NCI-H1417 treated with DMSO at 0.1 percent for 48 hours (cell line): ENCODE data around the gene EFNB3.
A peak's percentile ranks its signal among the peaks of the same experiment; 100 is the strongest.

Source experiments
- DNase-seq: peaks from one replicate; lab custom pipeline; 2025; lab: John Stamatoyannopoulos, UW

Gene EFNB3

DNA sequence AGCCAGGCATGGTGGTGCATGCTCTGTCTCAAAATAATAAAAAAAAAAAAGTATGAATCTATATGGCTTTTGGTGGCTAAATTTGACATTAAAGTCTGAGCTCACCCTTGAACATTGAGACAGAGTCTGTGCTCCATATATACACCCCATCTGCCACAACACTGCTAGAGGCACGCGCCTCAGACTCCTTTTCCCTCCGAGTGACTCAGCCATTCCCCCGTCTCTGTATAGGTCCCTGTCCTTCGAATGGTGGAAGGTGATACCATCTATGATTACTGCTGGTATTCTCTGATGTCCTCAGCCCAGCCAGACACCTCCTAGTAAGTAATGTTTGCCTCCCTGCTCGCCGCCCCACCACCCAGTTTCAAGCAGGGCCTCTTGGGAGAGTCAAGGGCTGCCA, 4.5 kb upstream of the EFNB3 start:
- no peak for DNase-seq

DNA sequence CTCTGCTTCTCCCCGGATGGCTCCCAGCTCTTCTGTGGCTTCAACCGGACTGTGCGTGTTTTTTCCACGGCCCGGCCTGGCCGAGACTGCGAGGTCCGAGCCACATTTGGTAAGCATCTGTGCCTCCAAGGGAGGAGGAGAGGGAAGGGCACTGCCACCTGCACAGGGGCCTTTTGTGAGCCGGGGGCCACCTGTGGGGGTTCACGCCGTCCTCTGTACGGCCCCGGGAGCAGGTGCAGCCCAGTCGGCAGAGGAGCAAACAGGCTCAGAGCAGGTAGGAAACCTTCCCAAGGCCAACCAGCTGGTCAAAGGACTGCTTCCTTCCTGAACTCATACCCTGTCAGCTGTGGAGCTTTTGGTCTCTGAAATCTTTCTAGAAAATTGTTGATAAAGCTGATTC, 3.3 kb upstream of the EFNB3 start:
- no peak for DNase-seq

DNA sequence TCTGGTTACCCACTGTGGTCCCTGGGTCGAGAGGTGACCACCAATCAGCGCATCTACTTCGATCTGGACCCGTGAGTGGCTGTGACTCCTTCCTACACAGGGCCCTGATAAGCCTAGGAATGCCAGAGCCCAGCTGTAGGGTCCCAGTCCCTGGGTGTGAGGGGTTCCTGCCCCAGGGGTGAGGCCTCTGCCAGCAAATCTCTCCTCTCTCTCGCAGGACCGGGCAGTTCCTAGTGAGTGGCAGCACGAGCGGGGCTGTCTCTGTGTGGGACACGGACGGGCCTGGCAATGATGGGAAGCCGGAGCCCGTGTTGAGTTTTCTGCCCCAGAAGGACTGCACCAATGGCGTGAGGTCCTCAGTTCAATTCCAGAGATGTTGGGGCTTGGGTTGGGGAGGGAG, 2.2 kb upstream of the EFNB3 start:
- no peak for DNase-seq

DNA sequence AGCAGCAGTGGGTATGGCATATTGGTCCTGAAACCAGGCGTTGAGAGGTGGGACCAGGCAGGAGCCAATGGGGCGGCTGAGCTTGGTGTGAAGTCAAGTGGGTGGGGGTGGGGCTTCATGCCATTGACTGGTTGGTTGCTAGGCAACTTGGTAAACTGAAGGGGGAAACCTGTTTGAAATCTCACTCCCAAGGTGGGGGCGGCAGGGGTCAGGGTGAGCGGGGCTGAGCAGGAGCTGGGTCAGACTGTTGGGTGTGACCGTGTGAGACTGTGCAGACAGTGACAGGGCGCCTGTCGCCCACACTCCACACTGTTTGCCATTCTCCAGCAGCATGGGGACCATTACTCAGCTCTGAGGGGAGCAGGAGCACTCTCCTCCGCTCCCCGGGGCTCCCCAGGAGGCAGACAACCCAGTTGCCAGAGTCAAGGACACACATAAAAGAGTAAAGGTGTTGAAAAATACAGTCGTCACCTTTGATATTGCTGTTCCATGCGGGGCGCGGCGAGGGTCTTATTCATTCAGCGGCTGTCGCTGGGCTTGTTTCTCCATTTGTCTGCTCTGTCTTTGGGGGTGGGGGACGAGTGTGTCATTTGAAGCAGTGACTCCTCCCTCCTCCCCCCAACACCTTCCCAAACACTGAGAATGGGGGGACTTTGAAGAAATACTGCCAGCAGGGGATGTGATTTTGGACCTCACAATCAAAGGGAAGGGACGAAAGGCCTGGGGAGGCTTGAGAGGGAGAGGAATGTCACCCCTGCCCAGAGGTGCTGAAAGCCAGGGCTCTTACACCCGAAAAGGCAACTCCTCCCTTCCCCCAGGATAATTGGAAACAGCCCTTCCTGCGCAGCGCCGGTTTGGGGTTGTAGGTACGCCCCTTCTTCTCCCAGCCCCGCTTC, 1.2 kb upstream of the EFNB3 start:
- no peak for DNase-seq

DNA sequence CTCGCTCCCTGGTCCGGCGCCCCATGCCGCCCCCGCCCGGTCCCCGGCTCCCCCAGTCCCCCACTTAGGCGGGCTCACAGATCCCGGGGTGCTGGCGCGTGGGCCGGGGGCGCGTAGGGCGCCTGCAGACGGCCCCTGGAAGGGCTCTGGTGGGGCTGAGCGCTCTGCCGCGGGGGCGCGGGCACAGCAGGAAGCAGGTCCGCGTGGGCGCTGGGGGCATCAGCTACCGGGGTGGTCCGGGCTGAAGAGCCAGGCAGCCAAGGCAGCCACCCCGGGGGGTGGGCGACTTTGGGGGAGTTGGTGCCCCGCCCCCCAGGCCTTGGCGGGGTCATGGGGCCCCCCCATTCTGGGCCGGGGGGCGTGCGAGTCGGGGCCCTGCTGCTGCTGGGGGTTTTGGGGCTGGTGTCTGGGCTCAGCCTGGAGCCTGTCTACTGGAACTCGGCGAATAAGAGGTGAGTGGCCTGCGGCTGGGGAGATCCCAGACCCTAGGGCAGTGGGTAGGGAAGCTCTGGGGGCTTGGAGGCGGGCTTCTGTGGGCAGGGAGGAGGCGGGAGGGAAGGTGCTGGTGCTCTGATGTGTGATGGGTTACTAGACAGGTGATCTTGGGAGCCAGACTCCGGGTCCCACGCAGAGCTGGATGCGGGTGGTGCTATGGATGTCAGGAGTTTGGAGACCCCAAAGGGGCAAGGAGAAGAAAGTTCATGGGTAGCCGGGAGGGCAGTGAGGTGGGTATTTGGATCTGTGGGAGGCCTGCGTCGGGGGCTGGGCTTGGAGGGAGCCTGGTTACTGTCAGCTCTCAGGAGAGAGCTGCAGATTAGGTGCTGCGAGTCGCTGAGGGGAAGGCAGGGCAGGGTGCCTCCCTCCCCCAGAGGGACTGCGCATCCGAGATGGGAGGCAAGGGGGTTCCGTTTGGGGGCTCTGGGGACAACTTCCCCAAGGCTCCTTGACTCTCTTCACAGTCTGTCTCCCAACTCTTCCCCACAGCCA, 560 bp downstream of the EFNB3 start:
- DNase-seq = no peak

DNA sequence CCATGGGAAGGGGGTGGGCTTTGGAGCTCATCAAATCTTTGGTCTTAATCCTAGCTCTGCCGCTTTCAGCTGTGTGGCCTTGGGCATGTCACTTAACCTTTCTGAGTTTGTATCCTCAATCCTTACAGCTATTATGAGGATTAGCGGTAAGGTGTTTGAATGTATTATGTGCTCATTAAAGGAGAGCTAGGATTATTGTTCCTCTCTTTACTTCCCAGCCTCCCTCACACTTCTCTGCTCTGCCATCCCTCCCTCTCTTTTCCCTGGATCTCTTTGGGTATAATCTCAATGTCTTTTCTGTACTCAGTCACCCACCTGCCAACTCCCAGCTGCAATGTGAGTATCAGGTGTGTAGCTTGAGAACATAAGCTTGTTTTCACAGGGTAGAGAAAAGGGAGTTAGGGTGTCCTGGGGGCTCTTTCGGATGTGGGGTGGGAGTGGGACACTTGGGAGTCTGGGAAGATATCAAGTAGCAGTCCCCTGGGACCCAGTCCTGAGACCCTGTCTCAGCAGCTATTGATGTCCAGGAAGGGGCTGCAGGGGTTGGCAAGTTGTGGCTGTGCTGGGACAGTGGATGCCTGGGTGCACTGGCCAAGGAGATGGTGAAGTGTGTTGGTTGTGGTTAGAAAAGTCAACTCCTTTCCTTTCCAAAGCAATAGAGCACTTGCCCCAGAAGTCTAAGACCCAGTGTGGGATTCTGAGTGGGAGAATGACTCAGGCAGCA, 1.8 kb downstream of the EFNB3 start:
- DNase-seq = no peak

DNA sequence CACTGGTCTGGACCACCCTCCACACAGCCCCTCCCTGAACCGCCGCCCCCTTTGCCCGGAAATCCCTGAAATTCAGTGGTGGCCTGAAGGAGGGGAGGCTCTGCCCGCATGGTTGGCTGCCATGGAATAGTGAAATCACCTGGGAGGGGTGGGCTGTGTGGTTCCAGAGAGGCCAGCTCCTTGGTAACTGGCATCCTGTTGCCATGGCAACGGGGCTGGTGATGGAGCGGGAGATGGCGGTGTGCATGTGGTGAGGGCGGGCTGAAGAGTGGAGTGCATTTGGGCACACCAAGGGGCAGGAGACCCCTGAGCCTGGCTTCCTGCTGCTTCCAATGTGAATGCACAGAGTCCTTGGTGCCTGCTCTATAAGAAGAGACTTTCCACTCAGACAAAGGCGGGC, 2.4 kb downstream of the EFNB3 start:
- DNase-seq = no peak

DNA sequence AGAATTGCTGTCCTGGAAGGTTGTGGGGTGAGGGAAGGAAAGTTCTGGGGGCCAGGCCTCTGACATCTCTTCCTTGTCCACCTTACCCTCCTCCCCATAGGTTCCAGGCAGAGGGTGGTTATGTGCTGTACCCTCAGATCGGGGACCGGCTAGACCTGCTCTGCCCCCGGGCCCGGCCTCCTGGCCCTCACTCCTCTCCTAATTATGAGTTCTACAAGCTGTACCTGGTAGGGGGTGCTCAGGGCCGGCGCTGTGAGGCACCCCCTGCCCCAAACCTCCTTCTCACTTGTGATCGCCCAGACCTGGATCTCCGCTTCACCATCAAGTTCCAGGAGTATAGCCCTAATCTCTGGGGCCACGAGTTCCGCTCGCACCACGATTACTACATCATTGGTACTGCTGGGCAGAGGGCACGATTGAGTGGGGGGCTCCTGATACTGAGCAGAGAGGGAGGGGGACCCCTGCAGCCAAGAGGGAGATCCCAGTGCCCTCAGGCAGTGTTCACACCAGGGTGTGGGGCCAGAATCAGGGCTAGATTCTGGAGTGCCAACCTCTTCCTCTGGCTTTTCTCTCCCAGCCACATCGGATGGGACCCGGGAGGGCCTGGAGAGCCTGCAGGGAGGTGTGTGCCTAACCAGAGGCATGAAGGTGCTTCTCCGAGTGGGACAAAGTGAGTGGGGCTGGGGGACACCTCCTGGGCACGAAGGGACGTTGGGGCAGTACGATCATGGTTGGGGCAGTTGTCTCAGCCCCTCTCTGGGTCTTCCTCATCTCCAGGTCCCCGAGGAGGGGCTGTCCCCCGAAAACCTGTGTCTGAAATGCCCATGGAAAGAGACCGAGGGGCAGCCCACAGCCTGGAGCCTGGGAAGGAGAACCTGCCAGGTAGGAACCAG, 3.1 kb downstream of the EFNB3 start:
- no peak for DNase-seq

DNA sequence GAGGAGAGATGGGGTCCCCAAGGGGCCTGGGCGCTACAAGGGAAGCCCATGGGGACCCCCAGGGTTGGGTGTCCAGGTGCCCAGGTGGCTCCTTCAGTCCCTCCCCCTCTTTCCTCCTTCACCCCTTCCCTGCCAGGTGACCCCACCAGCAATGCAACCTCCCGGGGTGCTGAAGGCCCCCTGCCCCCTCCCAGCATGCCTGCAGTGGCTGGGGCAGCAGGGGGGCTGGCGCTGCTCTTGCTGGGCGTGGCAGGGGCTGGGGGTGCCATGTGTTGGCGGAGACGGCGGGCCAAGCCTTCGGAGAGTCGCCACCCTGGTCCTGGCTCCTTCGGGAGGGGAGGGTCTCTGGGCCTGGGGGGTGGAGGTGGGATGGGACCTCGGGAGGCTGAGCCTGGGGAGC, 4.0 kb downstream of the EFNB3 start:
- no peak for DNase-seq

DNA sequence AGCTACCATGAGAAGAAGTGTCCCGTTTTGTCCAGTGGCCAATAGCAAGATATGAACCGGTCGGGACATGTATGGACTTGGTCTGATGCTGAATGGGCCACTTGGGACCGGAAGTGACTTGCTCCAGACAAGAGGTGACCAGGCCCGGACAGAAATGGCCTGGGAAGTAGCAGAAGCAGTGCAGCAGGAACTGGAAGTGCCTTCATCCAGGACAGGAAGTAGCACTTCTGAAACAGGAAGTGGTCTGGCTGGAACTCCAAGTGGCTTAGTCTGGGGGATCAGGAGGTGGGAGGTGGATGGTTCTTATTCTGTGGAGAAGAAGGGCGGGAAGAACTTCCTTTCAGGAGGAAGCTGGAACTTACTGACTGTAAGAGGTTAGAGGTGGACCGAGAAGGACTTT, 5.3 kb downstream of the EFNB3 start:
- DNase-seq = no peak

DNA sequence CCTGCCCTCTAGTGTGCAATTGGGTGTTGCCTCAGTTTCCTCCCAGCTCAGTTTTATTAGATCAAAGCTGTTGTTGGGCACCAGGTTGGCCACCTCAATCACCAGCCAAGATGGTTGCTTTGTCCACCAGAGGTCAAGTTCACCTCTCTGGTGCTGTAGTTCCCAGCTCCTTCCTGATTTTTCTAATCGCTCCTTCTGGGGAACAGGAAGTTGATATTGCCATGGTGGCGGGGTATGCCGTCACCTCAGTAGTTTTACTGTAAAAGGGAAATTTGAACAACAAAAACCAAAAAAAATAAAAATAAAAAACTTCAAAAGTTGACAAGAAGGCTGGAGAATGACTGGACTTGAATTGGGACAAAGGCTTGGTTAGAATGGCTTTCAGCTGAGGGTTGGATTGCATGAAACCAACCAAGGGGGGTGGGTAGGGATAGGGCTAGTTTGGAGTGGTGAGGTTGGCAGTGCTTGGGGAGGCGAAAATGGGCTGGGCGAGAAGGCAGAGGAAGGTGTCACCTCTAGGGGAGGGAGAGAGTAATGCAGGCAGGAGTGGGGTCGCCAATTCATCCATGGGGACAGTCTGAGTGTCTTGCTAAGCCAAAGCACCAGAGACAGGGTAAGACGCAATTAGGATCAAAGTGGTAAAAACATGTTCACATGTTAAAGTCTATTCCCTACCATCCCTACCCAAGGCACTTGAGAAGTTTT, 6.2 kb downstream of the EFNB3 start:
- no peak for DNase-seq

DNA sequence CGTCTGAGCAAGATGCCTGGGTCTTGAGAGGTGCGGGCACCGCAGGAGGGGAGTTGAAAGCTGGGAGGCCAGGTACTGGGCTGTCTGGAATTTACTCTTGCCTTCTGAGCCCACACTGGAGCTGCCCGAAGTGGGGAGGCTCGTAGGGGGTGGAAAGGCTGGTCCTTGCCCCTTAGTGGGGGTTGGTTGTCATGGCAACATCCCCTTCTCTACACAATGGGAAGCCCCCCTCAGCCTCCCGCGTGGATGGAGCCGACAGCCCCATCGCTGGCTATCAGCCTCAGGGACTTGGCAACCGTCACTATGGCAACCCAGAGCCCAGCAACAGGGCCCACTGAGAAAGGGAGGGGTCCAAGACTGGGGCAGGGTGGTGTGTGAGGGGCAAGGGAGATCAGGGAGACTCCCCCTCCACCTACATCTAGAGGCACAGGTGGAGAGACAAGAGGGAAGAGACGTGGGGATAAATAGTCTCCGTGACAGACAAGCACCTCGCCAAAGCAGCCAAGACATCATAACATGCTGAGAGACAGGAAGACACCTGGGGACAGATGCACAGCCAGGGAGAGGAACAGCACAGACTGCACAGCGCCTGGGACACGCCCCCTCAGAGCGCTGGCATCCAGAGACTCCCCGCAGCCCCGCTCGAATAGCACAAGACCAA, 7.2 kb downstream of the EFNB3 start:
- DNase-seq = no peak

DNA sequence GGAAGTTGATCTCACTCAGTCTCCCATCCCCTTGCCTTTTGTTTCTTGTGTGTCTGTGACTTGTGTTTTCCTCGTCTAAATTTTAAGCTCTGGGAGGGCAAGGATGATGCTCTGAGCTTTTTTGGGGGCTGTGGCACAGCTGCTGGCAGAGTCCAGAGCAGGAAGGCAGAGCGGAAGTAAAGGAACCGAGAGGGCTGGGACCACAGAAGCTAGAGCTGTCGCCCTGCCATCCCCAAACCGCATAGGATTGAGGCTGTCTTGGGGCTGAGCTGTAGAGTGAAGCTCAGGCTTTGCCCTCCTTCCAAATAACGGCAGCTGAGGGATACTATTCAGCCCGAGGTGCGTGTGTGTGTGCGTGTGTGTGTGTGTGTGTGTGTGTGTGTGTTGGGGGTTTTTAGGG, 8.8 kb downstream of the EFNB3 start:
- no peak for DNase-seq

DNA sequence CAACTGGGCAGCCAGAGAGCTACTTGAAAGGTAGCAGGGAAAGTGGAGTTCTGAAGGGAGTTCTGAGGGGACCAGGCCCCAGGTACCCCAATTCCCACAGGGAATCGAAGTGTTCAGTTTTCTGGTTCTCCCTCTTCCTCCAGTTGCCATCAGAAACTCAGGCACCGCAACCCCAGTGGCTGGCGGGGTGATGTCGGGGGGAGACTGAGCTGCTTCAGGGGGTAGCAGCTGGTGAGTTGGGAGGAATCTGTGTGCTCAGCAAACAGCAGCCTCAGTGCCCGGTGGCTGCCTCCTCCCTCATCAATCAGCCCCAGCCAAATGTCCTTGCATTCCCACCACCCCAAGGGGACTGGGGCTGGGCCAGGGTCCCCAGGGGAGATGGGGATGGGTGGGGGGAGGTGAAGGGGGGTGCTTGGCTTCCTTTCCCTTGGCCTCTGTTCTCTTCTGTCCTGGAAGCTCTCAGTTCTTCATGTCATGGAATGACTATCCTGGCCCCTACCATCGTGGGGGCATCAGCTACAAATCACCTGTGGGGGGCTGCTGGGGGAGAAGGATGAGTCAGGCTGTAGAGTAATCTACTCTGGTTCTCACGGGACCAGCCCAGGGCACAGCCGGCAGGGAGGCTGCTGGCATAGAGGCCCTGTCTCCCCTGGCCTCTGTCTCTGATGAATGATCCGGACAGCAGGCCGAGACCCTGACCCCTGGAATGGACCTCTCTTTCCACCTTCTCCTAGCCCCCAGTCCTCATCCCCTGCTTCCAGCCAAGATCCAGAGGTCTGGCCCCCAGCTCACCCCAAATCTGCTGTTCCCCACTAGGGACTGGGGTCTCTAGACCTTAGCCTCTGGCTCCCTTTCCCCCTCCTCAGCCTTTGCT, 10.0 kb downstream of the EFNB3 start:
- no peak for DNase-seq

DNA sequence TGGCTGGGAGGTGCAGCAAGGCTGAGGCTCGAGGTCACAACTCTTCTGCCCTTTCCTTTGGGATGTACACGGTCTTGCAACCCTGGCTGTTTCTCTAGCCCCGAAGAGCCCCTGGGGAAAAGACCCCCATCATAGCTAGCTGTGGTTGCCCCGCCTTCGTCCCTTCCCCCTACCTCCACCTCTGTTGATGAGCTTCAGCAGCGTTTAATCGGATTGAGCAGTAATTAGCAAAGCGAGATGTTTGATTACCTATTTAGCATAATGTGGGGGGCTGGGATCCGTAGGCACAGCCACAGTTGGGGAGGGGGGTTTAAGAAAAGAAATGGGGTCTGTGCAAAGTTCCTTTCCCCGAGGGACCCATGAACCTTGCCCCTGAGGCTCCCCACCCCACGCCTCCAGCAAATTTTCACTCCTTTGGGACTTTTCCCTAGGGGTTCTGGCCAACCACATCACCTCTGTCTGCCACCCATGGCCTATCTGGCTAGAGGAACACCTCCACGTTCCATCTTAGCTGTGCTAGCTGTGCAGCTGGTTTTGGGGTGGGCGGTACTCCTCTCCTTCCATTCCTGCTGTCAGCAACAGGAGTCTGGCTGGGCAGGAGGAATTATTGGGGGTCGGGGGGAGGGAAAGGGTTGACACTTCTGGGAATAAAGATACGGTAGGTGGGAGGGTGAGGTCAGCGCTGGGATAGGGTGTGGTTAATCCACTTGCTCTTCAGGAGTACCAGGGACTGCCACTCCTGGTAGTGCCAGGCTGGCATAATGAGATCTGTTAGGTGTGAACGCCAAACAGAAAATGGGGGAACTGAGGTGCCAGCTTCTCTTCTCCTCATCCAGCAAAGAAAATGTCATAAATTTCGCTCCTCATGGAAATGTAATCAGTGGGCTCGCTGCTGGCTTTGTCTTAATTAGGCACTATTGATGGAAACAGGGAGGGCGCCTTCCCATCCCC, 11.2 kb downstream of the EFNB3 start:
- DNase-seq = no peak

DNA sequence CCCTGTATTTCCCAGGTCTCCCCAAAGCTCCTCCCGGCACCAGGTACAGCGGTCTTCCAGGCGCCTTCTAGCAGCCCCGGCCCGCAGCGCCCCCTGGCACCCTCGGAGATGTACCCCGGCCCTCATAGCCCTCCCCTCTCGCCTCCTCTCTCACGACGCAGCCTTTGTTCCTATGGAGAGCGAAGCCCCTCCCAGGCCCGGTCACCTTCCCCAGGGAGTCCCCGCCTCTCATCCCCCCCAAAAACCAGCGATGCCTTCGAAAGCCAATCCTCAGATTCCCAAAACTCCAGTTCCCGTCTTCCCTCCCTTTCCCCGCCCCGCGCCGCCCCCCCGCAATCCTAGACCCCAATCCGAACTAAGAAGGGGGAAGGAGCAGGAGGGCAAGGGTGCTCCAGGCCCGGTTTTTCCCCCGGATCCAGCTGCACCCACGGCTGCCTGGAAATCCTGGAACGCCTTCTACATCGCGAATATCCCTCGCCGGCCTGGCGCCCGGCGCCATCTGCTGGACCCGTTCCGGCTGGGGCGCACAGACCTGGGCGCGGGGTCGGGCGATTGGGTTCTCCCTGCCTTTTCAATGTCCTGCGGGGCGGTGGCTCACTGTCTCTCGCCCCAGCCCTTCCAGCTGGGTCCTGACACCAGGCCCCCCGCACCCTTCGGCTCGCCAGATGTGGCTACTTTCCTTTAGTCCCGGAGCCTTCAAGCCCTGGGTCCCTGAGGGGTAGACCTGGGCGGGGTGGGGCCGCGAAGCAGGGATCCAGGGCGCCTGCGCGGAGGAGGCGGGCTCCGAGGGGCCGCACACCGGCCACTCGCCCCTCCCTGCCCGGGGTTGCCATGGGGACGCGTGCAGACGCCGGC, 12.1 kb downstream of the EFNB3 start, which contains the start of gene DNAH2:
TSS of gene DNAH2 (plus strand) at position 844 of the 855 bp plus-strand sequence. CDS start 1,991 bp downstream, outside the sequence.
- DNase-seq = peak; percentile 63
